ENCODE results near the gene ANKUB1. TPM values are rescaled to one million over a fixed set of nuclear protein-coding genes. Genes with fewer than 3 reads are reported as not detected.
"Not testable (repeated sequence)": the region's sequence is repeated elsewhere in the genome, so short reads cannot be mapped to it uniquely, and the experiment has no call there.

ANKUB1 gene
- polyA plus RNA-seq, 1 donor from 2014 or later: not detected

GRCh38 chr3:149831321-149831720 is 39.0 kb upstream of the ANKUB1 start:
- no peaks in the 10 kb centered on the region for H3F3A ChIP-seq (ENCODE audit: insufficient read depth, low read length, poor library complexity, severe bottlenecking)
- H4K20me1 ChIP-seq (ENCODE audit: insufficient read depth): no peaks in the 10 kb centered on the region
- H3K27ac ChIP-seq (ENCODE audit: low read length): no peak overlapping the region
- no peak overlapping the region for H2AFZ ChIP-seq (ENCODE audit: low read depth, low read length)
- H3K9me3 ChIP-seq (ENCODE audit: low read length): peaks cover 10% of the 10 kb centered on the region
- H3K9me2 ChIP-seq (ENCODE audit: insufficient read depth, low read length): no peaks in the 10 kb centered on the region
- H3K27me3 ChIP-seq (ENCODE audit: insufficient read depth, low read depth, low read length): no peaks in the 10 kb centered on the region
- TF ChIP-seq CTCF (IDR thresholded peaks at IDR 0.05; ENCODE audit: poor library complexity, severe bottlenecking) (no peak), TAF1 (IDR thresholded peaks at IDR 0.05; ENCODE audit: low read depth) (no peak), POLR2AphosphoS5 (IDR thresholded peaks at IDR 0.05) (no peak), EP300 (conservative IDR thresholded peaks at IDR 0.05; ENCODE audit: poor library complexity, severe bottlenecking) (no peak), MXI1 (conservative IDR thresholded peaks at IDR 0.05; ENCODE audit: poor library complexity, severe bottlenecking) (no peak), RAD21 (conservative IDR thresholded peaks at IDR 0.05) (no peak), SMC3 (conservative IDR thresholded peaks at IDR 0.05; ENCODE audit: poor library complexity) (no peak), REST (IDR thresholded peaks at IDR 0.05; ENCODE audit: borderline replicate concordance) (no peak), EZH2 (IDR thresholded peaks at IDR 0.05; ENCODE audit: borderline replicate concordance, insufficient read depth, low read length, poor library complexity, severe bottlenecking) (no peak)
- no peak overlapping the region for H3K9ac ChIP-seq (ENCODE audit: low read length)
- H3K36me3 ChIP-seq (ENCODE audit: insufficient read depth, low read length): no peaks in the 10 kb centered on the region
- no peak overlapping the region for H3K4me2 ChIP-seq (ENCODE audit: low read length)
- peaks cover 29% of the 10 kb centered on the region for H3K79me2 ChIP-seq (replicated peaks; ENCODE audit: insufficient read depth, low read length)
- no peak overlapping the region for H3K4me3 ChIP-seq (ENCODE audit: low read length)

DNA sequence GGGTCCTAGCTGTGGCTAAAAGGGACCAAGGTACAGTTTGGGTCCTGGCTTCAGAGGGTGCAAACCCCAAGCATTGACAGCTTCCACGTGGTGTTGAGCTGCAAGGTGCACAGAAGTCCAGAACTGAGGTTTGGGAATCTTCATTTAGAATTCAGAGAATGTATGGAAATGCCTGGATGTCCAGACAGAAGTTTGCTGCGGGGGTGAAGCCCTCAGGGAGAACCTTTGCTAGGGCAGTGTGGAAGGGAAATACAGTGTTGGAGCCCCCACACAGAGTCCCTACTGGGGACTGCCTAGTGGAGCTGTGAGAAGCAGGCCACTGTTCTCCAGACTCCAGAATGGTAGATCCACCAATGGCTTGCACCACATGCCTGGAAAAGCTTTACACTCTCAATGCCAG is 38.5 kb upstream of the ANKUB1 start:
- H2AFZ ChIP-seq (ENCODE audit: low read depth, low read length): no peak overlapping the region
- H3K36me3 ChIP-seq (ENCODE audit: insufficient read depth, low read length): no peaks in the 10 kb centered on the region
- TF ChIP-seq RAD21 (conservative IDR thresholded peaks at IDR 0.05) (no peak), POLR2AphosphoS5 (IDR thresholded peaks at IDR 0.05) (no peak), TAF1 (IDR thresholded peaks at IDR 0.05; ENCODE audit: low read depth) (no peak), MXI1 (conservative IDR thresholded peaks at IDR 0.05; ENCODE audit: poor library complexity, severe bottlenecking) (no peak), CTCF (IDR thresholded peaks at IDR 0.05; ENCODE audit: poor library complexity, severe bottlenecking) (no peak), SMC3 (conservative IDR thresholded peaks at IDR 0.05; ENCODE audit: poor library complexity) (no peak), EZH2 (IDR thresholded peaks at IDR 0.05; ENCODE audit: borderline replicate concordance, insufficient read depth, low read length, poor library complexity, severe bottlenecking) (no peak), REST (IDR thresholded peaks at IDR 0.05; ENCODE audit: borderline replicate concordance) (no peak), EP300 (conservative IDR thresholded peaks at IDR 0.05; ENCODE audit: poor library complexity, severe bottlenecking) (no peak)
- no peaks in the 10 kb centered on the region for H3K27me3 ChIP-seq (ENCODE audit: insufficient read depth, low read depth, low read length)
- H3K79me2 ChIP-seq (replicated peaks; ENCODE audit: insufficient read depth, low read length): peaks cover 29% of the 10 kb centered on the region
- H3K4me3 ChIP-seq (ENCODE audit: low read length): no peak overlapping the region
- H3K4me2 ChIP-seq (ENCODE audit: low read length): no peak overlapping the region
- H3K9me2 ChIP-seq (ENCODE audit: insufficient read depth, low read length): no peaks in the 10 kb centered on the region
- peaks cover 10% of the 10 kb centered on the region for H3K9me3 ChIP-seq (ENCODE audit: low read length)
- H3K9ac ChIP-seq (ENCODE audit: low read length): no peak overlapping the region
- no peaks in the 10 kb centered on the region for H4K20me1 ChIP-seq (ENCODE audit: insufficient read depth)
- no peak overlapping the region for H3K27ac ChIP-seq (ENCODE audit: low read length)
- H3F3A ChIP-seq (ENCODE audit: insufficient read depth, low read length, poor library complexity, severe bottlenecking): no peaks in the 10 kb centered on the region

DNA sequence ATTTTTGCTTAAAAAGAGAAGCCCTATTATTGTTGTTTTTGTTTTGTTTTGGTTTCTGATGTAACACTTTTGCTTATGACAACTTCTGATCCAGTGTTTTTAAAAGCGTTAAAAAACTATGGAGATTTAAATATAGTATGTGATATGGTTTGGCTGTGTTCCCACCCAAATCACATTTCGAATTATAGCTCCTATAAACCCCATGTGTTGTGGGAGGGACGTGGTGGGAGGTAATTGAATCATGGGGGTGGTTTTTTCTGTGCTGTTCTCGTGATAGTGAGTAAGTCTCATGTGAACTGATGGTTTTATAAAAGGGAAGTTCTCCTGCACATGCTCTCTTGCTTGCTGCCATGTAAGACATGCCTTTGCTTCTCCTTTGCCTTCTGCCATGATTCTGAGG is 37.3 kb upstream of the ANKUB1 start:
- H3K4me3 ChIP-seq (ENCODE audit: low read length); H3F3A ChIP-seq (ENCODE audit: insufficient read depth, low read length, poor library complexity, severe bottlenecking); H3K36me3 ChIP-seq (ENCODE audit: insufficient read depth, low read length); H3K27me3 ChIP-seq (ENCODE audit: insufficient read depth, low read depth, low read length); H3K4me2 ChIP-seq (ENCODE audit: low read length); H3K9me2 ChIP-seq (ENCODE audit: insufficient read depth, low read length); H3K9ac ChIP-seq (ENCODE audit: low read length); H2AFZ ChIP-seq (ENCODE audit: low read depth, low read length); H4K20me1 ChIP-seq (ENCODE audit: insufficient read depth); H3K27ac ChIP-seq (ENCODE audit: low read length): not testable (repeated sequence)
- H3K9me3 ChIP-seq (ENCODE audit: low read length): peaks cover 10% of the 10 kb centered on the region
- H3K79me2 ChIP-seq (replicated peaks; ENCODE audit: insufficient read depth, low read length): peaks cover 26% of the 10 kb centered on the region
